HepG2 (cell line): Measurements from ENCODE around the gene MARK4. TPM values are rescaled to one million over a fixed set of nuclear protein-coding genes. Genes with fewer than 3 reads are reported as not detected.
A peak's percentile ranks its signal among the peaks of the same experiment; 100 is the strongest.

Source experiments
- ATAC-seq: fragments of 200-7000 bp; cut with Tn5 transposase; 3 replicates; pipeline ENCODE4 v1.9.1; 2020; ENCODE audit warnings: mild to moderate bottlenecking, moderate library complexity
- BruUV-seq: library from RNA; stranded (reverse); fragments of 400-500 nt; replicated peaks from 2 replicates; lab custom pipeline; 2021; lab: Mats Ljungman, UMichigan
- CTCF ChIA-PET: fragments of 300-600 bp; formaldehyde crosslinking; extraction: SDS; loops from one replicate; lab custom pipeline; 2021; ENCODE audit warnings: low total read pairs, inconsistent platforms, low intra/inter-chr PET ratio; lab: Yijun Ruan, JAX
- POLR2A ChIA-PET: fragments of 350-600 bp; sonication (Branson Sonifier 250); formaldehyde crosslinking; loops from one replicate; lab custom pipeline; 2020; ENCODE audit warnings: antibody characterized with exemption, inconsistent platforms; lab: Yijun Ruan, JAX
- DNase-seq: peaks from one replicate; pipeline ENCODE4 v3.0.0-alpha.2; 2015; ENCODE audit warnings: low spot score
- FAIRE-seq: peaks from 3 replicates; lab custom pipeline; 2011; peaks lifted over from hg19 to GRCh38; lab: Jason Lieb, UNC
- H2AFZ ChIP-seq: one replicate; pipeline ENCODE4 v1.6.1; 2011; ENCODE audit warnings: low read length, inconsistent platforms
- H3K27ac ChIP-seq: fragments of 300-600 bp; 3 replicates; pipeline ENCODE4 v1.8.0; 2011; ENCODE audit warnings: mixed run types, mild to moderate bottlenecking, mixed read lengths, low read length, inconsistent platforms; ENCODE audit not compliant: insufficient read depth; ENCODE audit errors: extremely low read length
- H3K27me3 ChIP-seq, 2 experiments: fragments of 200-600 bp in 1 of 2; 2 replicates in 1 of 2; 3 replicates in 1 of 2; pipeline versions ENCODE4 v1.6.0 to v1.8.0; 2011; ENCODE audit warnings: low read length in 2 of 2, mild to moderate bottlenecking in 2 of 2, moderate library complexity in 2 of 2, inconsistent platforms in 1 of 2; ENCODE audit not compliant: insufficient read depth in 2 of 2, control insufficient read depth in 1 of 2
- H3K36me3 ChIP-seq, 2 experiments: fragments of 200-600 bp in 1 of 2; replicated peaks in 1 of 2; 2 replicates in 1 of 2; 3 replicates in 1 of 2; pipeline versions ENCODE4 v1.5.1 to v1.8.0; 2011; ENCODE audit warnings: low read length in 2 of 2, inconsistent platforms in 1 of 2; ENCODE audit not compliant: insufficient read depth in 2 of 2, control insufficient read depth in 1 of 2
- H3K4me1 ChIP-seq: 2 replicates; pipeline ENCODE4 v1.5.1; 2012; ENCODE audit warnings: low read length, inconsistent platforms; ENCODE audit not compliant: insufficient read depth
- H3K4me2 ChIP-seq: 2 replicates; pipeline ENCODE4 v1.6.0; 2011; ENCODE audit warnings: low read depth, low read length, inconsistent platforms
- H3K4me3 ChIP-seq, 3 experiments: fragments of 200-600 bp in 1 of 3; sonication (generic), shearing (Covaris generic) in 1 of 3; replicated peaks in 1 of 3; 2 replicates each; pipeline ENCODE4 v1.5.1; 2011 to 2016; ENCODE audit warnings: low read length in 3 of 3, inconsistent platforms in 2 of 3, low read depth in 2 of 3, mild to moderate bottlenecking in 2 of 3, control low read depth in 1 of 3, mixed read lengths in 1 of 3; ENCODE audit not compliant: insufficient read depth in 1 of 3
- H3K79me2 ChIP-seq: one replicate; pipeline ENCODE4 v1.6.1; 2011; ENCODE audit warnings: low read length, inconsistent platforms; ENCODE audit not compliant: insufficient read depth
- H3K9ac ChIP-seq: 2 replicates; pipeline ENCODE4 v1.6.0; 2011; ENCODE audit warnings: mild to moderate bottlenecking, low read depth, low read length, inconsistent platforms; ENCODE audit not compliant: insufficient read depth
- H3K9me3 ChIP-seq: 2 replicates; pipeline ENCODE4 v1.5.1; 2012; ENCODE audit warnings: mild to moderate bottlenecking, low read length
- H4K20me1 ChIP-seq: 2 replicates; pipeline ENCODE4 v1.6.0; 2011; ENCODE audit warnings: inconsistent platforms, mild to moderate bottlenecking, low read length, moderate library complexity; ENCODE audit not compliant: insufficient read depth
- AGO2 ChIP-seq: fragments of 200-400 bp; formaldehyde crosslinking; optimal IDR thresholded peaks from 2 replicates; pipeline ENCODE3; 2017; ENCODE audit warnings: mild to moderate bottlenecking, low read depth, low read length, moderate library complexity
- HNRNPL ChIP-seq: fragments of 200-400 bp; formaldehyde crosslinking; IDR thresholded peaks from 2 replicates; pipeline ENCODE4 v1.6.1; 2017; ENCODE audit warnings: mild to moderate bottlenecking, low read depth, low read length
- SPEN ChIP-seq: sonication (generic); formaldehyde crosslinking; IDR thresholded peaks from 2 replicates; pipeline ENCODE4 v1.5.1; 2020; ENCODE audit warnings: low read depth, mild to moderate bottlenecking, missing genetic modification reagents
- ZBTB38 ChIP-seq: sonication (generic); formaldehyde crosslinking; IDR thresholded peaks from 2 replicates; pipeline ENCODE4 v1.5.1; 2020; ENCODE audit warnings: mild to moderate bottlenecking, missing genetic modification reagents
- ZGPAT ChIP-seq: IDR thresholded peaks from 2 replicates; pipeline ENCODE4 v1.6.1; 2016; ENCODE audit warnings: mild to moderate bottlenecking
- ZNF10 ChIP-seq: sonication (generic); formaldehyde crosslinking; IDR thresholded peaks from 2 replicates; pipeline ENCODE4 v1.4.0; 2020; ENCODE audit warnings: mild to moderate bottlenecking, low read depth, missing genetic modification reagents, borderline replicate concordance
- ZNF232 ChIP-seq: sonication (generic); formaldehyde crosslinking; IDR thresholded peaks from 2 replicates; pipeline ENCODE4 v1.4.0; 2020; ENCODE audit warnings: missing genetic modification reagents, borderline replicate concordance
- ZNF263 ChIP-seq: sonication (generic); formaldehyde crosslinking; IDR thresholded peaks from 2 replicates; pipeline ENCODE4 v1.4.0; 2020; ENCODE audit warnings: missing genetic modification reagents
- ZNF331 ChIP-seq: sonication (generic); formaldehyde crosslinking; IDR thresholded peaks from 2 replicates; pipeline ENCODE4 v1.4.0; 2020; ENCODE audit warnings: missing genetic modification reagents
- WGBS: methylation state at CpG from one replicate; pipeline ENCODE4 v1.1.6; 2017; ENCODE audit warnings: low lambda C conversion rate; 5-methylcytosine and 5-hydroxymethylcytosine counted together
- in situ Hi-C: cut with HindIII; loops from 2 replicates; pipeline ENCODE4 v1.10.0; 2017; ENCODE audit warnings: low pct_unique_long_range_greater_than_20kb; ENCODE audit not compliant: extremely low pct_ligation_motif_present
- intact Hi-C: fragments of 100-400 bp; cut with micrococcal nuclease; formaldehyde crosslinking; loops from one replicate; pipeline ENCODE4 v1.10.0; 2022; ENCODE audit not compliant: unreplicated experiment
- polyA plus RNA-seq, 8 experiments: library from polyadenylated mRNA; depleted of rRNA in 3 of 8; stranded (reverse) in 7 of 8; unstranded in 1 of 8; fragments of >200 nt; fragmentation: Illumina TruSeq in 4 of 8; extraction: Trizol in 4 of 8; gene quantifications; 2 replicates each; pipeline versions ENCODE4 v1.2.1 to v1.2.3, GENCODE V29; 2011 to 2016; ENCODE audit warnings: low read depth in 4 of 8, missing spikeins in 1 of 8, mixed read lengths in 1 of 8; ENCODE audit not compliant: insufficient read depth in 1 of 8
- total RNA-seq, 5 experiments: library from RNA; depleted of rRNA; stranded (reverse); fragments of >200 nt; fragmentation: Illumina TruSeq; extraction: Trizol; gene quantifications; 2 replicates each; pipeline ENCODE4 v1.2.3, GENCODE V29; 2016; ENCODE audit warnings: low read depth in 1 of 5
- TF ChIP-seq, protein P1 (sequence below): sonication (generic); formaldehyde crosslinking; IDR thresholded peaks from 2 replicates; pipeline ENCODE4 v1.5.1; 2020; ENCODE audit warnings: missing genetic modification reagents, mild to moderate bottlenecking, borderline replicate concordance
- TF ChIP-seq, protein P2 (sequence below): sonication (generic); formaldehyde crosslinking; IDR thresholded peaks from 2 replicates; pipeline ENCODE4 v1.4.0; 2020; ENCODE audit warnings: missing genetic modification reagents

MARK4 gene
- total and polyA plus RNA-seq, 2 of the 13 experiments (the other 11 are each of a cell fraction or from before 2014, with no cell fraction given) = 7.0 to 12.2 TPM

DNA sequence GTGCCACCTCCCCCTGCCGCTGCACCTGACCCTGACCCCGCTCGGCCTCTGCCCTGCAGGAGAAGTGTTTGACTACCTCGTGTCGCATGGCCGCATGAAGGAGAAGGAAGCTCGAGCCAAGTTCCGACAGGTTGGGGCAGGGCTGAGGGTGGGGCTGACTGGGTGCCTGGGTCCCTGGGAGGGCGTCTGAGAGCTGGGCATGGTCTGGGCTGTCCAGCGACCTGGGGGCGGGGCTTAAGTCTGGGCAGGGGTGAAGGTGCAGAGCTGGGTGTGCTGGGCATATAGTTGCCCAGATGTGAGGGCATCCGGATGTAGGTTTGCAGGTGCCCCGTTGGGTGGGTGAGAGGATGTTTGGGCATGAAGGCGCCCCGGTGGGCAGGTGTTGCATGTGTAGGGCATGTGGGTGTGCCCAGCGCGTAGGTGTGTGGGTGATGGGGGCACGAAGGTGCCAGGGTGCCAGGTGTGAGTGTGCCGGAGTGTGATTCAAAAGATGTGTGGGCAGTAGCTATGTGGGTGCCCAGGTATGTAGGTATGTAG is 13.8 kb downstream of the MARK4 start:
- WGBS = 96% methylated on average over 18 of the region's 19 CpGs

GRCh38 chr19:45265375-45265774 is 14.3 kb downstream of the MARK4 start:
- Histone ChIP-seq H3K4me1 (peaks cover 18% of the 10 kb centered on the region), H3K4me3 (no peak overlapping the region), H3K27me3 (no peaks in the 10 kb centered on the region), H3K79me2 (no peaks in the 10 kb centered on the region), H3K36me3 (peaks cover 5 to 14% of the 10 kb centered on the region in 2 experiments; a peak in 4 of 5 replicates), H4K20me1 (no peaks in the 10 kb centered on the region), H3K27ac (no peak overlapping the region), H3K4me2 (no peak overlapping the region), H3K9ac (no peak overlapping the region), H2AFZ (no peak overlapping the region), H3K9me3 (no peaks in the 10 kb centered on the region)
- BruUV-seq = no TSS peak
- DNase-seq (no peak), ATAC-seq (no peak; the same call in 2 of the 3 replicates), FAIRE-seq (no peak)
- intact Hi-C loops (no loop called here), in situ Hi-C loops (no loop called here)
- POLR2A ChIA-PET = no interaction called here
- CTCF ChIA-PET = no interaction called here
- 100% methylated on average over 5 of the region's 5 CpGs for WGBS
- TF ChIP-seq ZNF10 (CRISPR knock-in tag) = no peak
- TF ChIP-seq SPEN (CRISPR knock-in tag) = no peak
- no peak for TF ChIP-seq ZGPAT (CRISPR knock-in tag)
- TF ChIP-seq, protein P1, sequence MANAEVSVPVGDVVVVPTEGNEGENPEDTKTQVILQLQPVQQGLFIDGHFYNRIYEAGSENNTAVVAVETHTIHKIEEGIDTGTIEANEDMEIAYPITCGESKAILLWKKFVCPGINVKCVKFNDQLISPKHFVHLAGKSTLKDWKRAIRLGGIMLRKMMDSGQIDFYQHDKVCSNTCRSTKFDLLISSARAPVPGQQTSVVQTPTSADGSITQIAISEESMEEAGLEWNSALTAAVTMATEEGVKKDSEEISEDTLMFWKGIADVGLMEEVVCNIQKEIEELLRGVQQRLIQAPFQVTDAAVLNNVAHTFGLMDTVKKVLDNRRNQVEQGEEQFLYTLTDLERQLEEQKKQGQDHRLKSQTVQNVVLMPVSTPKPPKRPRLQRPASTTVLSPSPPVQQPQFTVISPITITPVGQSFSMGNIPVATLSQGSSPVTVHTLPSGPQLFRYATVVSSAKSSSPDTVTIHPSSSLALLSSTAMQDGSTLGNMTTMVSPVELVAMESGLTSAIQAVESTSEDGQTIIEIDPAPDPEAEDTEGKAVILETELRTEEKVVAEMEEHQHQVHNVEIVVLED (CRISPR knock-in tag) = no peak
- TF ChIP-seq ZBTB38 (CRISPR knock-in tag) = no peak

More for the DNA sequence above, 13.8 kb downstream of the MARK4 start:
- ChIA-PET CTCF (no interaction called here), POLR2A (no interaction called here)
- H3K4me2 ChIP-seq = no peak overlapping the region
- H3K4me3 ChIP-seq = no peak overlapping the region
- H4K20me1 ChIP-seq = no peaks in the 10 kb centered on the region
- DNase-seq (no peak), FAIRE-seq (no peak), ATAC-seq (no peak)
- H3K9me3 ChIP-seq = no peaks in the 10 kb centered on the region
- no peaks in the 10 kb centered on the region for H3K27me3 ChIP-seq
- H3K79me2 ChIP-seq = no peaks in the 10 kb centered on the region
- no peak overlapping the region for H3K9ac ChIP-seq
- H3K27ac ChIP-seq = no peak overlapping the region
- H2AFZ ChIP-seq = no peak overlapping the region
- intact Hi-C loops = no loop called here
- BruUV-seq = no TSS peak
- peaks cover 5 to 14% of the 10 kb centered on the region in 2 experiments; a peak in 4 of 5 replicates for H3K36me3 ChIP-seq
- TF ChIP-seq AGO2 (peak; percentile 74), ZNF263 (CRISPR knock-in tag) (no peak), ZNF331 (CRISPR knock-in tag) (no peak), HNRNPL (peak; percentile 68; the same call in 1 of the 2 replicates), ZNF232 (CRISPR knock-in tag) (no peak)
- TF ChIP-seq, protein P2, sequence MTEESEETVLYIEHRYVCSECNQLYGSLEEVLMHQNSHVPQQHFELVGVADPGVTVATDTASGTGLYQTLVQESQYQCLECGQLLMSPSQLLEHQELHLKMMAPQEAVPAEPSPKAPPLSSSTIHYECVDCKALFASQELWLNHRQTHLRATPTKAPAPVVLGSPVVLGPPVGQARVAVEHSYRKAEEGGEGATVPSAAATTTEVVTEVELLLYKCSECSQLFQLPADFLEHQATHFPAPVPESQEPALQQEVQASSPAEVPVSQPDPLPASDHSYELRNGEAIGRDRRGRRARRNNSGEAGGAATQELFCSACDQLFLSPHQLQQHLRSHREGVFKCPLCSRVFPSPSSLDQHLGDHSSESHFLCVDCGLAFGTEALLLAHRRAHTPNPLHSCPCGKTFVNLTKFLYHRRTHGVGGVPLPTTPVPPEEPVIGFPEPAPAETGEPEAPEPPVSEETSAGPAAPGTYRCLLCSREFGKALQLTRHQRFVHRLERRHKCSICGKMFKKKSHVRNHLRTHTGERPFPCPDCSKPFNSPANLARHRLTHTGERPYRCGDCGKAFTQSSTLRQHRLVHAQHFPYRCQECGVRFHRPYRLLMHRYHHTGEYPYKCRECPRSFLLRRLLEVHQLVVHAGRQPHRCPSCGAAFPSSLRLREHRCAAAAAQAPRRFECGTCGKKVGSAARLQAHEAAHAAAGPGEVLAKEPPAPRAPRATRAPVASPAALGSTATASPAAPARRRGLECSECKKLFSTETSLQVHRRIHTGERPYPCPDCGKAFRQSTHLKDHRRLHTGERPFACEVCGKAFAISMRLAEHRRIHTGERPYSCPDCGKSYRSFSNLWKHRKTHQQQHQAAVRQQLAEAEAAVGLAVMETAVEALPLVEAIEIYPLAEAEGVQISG (CRISPR knock-in tag) = no peak
- peaks cover 20% of the 10 kb centered on the region for H3K4me1 ChIP-seq
- in situ Hi-C loops = no loop called here
